ENCODE measurements around the gene PAPPA2.
"Not testable (repeated sequence)": the region's sequence is repeated elsewhere in the genome, so short reads cannot be mapped to it uniquely, and the experiment has no call there.

PAPPA2 gene

DNA sequence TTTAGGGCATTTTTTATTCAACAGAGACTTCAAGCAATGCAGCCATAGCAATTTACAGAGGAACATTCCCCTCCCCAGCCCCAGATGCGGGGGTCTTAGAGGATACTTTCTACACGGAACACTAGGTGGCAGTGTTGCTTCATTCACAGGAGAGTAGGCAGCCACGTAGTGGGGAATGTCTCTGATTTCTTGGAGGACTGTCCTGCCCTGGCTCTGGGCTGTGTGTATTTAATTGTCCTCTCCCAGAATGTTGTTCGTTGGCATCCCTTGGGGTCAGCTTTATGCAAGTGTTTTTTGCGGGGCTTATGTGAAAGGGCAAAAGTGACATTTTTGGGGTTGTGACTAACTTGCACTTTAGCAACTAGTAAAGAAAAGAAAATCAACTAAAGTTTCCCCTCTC is 96.9 kb downstream of the PAPPA2 start:
- DNase-seq (ENCODE audit: low read depth), result peak; percentile 69
- TF ChIP-seq, protein P1, sequence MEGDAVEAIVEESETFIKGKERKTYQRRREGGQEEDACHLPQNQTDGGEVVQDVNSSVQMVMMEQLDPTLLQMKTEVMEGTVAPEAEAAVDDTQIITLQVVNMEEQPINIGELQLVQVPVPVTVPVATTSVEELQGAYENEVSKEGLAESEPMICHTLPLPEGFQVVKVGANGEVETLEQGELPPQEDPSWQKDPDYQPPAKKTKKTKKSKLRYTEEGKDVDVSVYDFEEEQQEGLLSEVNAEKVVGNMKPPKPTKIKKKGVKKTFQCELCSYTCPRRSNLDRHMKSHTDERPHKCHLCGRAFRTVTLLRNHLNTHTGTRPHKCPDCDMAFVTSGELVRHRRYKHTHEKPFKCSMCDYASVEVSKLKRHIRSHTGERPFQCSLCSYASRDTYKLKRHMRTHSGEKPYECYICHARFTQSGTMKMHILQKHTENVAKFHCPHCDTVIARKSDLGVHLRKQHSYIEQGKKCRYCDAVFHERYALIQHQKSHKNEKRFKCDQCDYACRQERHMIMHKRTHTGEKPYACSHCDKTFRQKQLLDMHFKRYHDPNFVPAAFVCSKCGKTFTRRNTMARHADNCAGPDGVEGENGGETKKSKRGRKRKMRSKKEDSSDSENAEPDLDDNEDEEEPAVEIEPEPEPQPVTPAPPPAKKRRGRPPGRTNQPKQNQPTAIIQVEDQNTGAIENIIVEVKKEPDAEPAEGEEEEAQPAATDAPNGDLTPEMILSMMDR (conservative IDR thresholded peaks at IDR 0.05; ENCODE audit: low read length), result peak; percentile 96
- no peak overlapping the region for H3K4me3 ChIP-seq (ENCODE audit: low read length)

DNA sequence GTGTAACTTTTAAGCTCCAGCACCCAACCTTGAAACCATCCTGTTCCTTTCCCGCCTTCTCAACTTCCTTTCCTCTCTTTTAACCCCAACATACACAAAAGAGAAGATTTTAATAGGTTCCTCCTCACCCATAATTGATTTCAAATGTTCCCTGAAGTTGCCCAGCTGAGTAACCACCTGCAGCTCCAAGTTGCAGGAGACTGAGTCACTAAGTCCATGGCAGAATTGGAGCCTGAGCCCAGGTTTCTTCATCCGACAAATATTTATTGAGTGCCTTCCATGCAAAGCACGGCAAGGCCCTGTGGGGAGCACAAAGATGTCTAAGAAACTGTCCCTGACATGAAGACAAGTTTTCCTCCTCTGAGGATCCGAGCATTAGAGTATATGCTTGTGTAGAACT is 97.7 kb downstream of the PAPPA2 start:
- peak; percentile 72 for DNase-seq (ENCODE audit: low read depth)
- TF ChIP-seq, protein P1 (conservative IDR thresholded peaks at IDR 0.05; ENCODE audit: low read length), result no peak
- no peak overlapping the region for H3K4me3 ChIP-seq (ENCODE audit: low read length)

DNA sequence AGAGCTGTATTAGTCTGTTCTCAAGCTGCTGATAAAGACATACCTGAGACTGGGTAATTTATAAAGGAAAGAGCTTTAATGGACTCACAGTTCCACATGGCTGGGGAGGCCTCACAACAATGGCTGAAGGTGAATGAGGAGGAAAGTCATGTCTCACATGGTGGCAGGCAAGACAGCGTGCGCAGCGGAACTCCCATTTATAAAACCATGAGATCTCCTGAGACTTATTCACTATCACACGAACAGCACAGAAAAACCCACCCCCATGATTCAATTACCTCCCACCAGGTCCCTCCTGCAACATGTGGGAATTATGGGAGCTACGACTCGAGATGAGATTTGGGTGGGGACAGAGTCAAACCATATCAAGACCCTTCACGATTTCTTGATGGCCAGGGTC is 98.8 kb downstream of the PAPPA2 start:
- not testable (repeated sequence) for H3K4me3 ChIP-seq (ENCODE audit: low read length); DNase-seq (ENCODE audit: low read depth)

DNA sequence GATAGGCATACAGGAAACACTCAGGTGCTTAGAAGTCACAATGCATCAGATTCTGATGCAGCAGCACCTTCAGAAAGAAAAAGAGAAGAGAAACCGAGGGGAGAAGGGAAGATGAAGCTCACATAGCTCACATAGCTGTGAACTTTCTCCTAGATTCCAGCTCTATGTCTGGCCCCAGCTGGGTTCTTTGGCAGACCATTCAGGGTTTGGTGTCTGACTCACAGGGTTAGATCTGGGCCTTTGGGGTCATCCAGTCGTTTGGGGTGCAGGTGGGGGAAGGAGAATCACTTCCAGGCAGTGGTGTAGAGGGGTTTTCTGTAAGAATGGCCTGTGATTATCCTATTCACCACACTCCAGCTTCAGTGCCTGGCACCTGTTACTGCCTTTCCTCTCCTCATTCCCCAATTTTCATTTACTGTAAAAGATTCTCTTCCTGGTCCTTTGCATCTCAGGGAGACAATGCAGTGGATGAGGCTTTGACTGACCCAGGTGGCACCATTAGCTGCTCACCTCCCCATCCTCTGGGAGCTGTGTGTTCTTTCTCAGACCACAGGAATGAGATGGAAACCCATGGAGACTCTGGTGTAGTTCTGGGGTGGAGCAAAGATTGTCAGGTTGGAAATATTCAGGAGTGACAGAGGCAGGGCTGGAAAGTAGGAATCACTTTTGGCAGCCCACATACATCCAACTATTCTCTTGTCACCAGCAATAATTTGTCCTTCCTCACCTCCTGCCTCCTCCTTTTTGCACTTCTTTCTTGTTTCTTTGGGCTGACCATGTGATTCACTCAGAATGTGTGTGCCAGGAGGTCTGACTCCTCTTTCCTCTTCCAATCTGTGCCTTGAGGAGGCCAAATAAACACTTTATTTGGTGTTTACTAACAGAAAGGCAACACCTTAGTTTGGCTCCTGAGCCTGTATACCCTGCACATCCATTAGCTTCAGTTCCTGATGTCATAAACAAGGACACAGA is 103.3 kb downstream of the PAPPA2 start:
- TF ChIP-seq, protein P1 (conservative IDR thresholded peaks at IDR 0.05; ENCODE audit: low read length), result no peak
- peak; percentile 55 for DNase-seq (ENCODE audit: low read depth)

DNA sequence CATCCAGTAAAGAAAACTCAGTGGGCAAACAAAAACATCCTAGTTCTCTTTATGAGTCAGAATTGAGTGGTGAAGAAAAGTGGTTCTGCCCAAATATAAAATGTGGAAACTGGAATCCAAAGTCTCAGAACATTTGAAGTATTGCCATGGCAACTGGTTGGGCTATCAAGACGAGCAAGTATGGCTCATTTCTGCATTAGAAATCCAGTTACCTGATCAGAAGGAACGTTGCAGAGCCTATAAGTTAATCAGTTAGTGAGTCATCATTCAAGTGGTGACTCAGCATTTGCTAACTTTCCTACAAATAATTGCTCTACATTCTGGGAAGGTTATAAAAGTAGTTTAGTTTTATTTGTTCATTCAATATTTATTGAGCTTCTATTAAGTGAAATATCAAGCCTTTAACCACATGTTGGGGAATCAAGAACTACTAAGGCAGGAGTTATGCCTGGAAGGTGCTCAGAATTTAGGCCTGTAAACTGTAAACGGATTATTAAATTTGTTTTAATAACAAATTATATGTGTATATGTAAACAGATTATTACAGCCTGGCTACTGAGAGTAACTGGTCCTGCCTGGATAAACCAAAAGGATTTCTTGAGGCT is 104.3 kb downstream of the PAPPA2 start:
- peak; percentile 61 for DNase-seq (ENCODE audit: low read depth)
- TF ChIP-seq, protein P1 (conservative IDR thresholded peaks at IDR 0.05; ENCODE audit: low read length), result no peak
- H3K4me3 ChIP-seq (ENCODE audit: low read length), result no peak overlapping the region

More for the DNA sequence above, 103.3 kb downstream of the PAPPA2 start:
- no peak overlapping the region for H3K4me3 ChIP-seq (ENCODE audit: low read length)

DNA sequence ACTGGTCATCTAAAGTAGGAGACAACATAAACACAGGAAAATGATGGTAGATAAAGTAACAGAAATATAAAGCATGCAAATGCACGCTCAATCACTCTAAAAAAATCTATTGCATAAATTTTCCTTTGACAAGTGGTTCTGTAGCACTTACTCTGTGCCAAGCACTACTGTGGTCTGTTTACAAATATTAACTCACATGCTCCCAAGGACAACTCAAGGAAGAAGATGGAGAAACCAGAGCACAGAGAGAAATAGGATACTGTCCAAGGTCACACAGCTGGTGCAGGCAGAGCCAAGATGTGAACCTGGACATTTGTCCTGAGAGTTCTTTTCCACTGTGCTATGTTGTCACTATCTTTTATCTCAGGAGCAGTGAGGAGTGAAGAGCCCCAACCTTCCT is 105.2 kb downstream of the PAPPA2 start:
- no peak for DNase-seq (ENCODE audit: low read depth)
- TF ChIP-seq, protein P1 (conservative IDR thresholded peaks at IDR 0.05; ENCODE audit: low read length), result no peak

DNA sequence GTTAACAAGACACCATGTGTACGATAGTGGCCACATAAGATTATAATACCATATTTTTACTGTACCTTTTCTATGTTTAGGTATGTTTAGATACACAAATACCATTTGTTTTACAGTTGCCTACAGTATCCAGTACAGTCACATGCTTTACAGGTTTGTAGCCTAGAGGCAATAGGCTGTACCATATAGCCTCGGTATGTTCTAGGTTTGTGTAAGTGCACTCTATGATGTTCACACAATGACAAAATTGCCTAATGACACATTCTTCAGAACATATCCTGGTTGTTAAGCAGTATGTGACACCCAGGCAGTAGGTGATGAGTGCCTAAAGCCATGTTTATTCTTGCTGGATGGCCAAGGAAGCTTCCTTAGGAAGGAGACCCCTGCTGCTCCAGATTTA is 111.8 kb downstream of the PAPPA2 start:
- no peak overlapping the region for H3K4me3 ChIP-seq (ENCODE audit: low read length)
- DNase-seq (ENCODE audit: low read depth), result no peak
- TF ChIP-seq, protein P1 (conservative IDR thresholded peaks at IDR 0.05; ENCODE audit: low read length), result no peak

More for the DNA sequence above, 105.2 kb downstream of the PAPPA2 start:
- no peak overlapping the region for H3K4me3 ChIP-seq (ENCODE audit: low read length)

Measured in AG10803 (cell line).